GM12878 (cell line): ENCODE data around the gene P2RX7. TPM values are rescaled to one million over a fixed set of nuclear protein-coding genes. Genes with fewer than 3 reads are reported as not detected.

ENCODE experiments used
- ATAC-seq: fragments of 200-7000 bp; cut with Tn5 transposase; 3 replicates; pipeline ENCODE4 v1.9.1; 2020; ENCODE audit warnings: mild to moderate bottlenecking, moderate library complexity
- BruUV-seq: library from RNA; stranded (reverse); fragments of 400-500 nt; replicated peaks from 2 replicates; lab custom pipeline; 2021; lab: Mats Ljungman, UMichigan
- CTCF ChIA-PET: fragments of 300-600 bp; sonication (Branson Sonifier 250); formaldehyde crosslinking; extraction: SDS; loops from one replicate; lab custom pipeline; 2021; ENCODE audit warnings: inconsistent platforms; lab: Yijun Ruan, JAX
- POLR2A ChIA-PET: fragments of 350-600 bp; formaldehyde crosslinking; extraction: SDS; loops from one replicate; lab custom pipeline; 2021; ENCODE audit warnings: inconsistent platforms; lab: Charles Lee
- RAD21 ChIA-PET: fragments of 300-600 bp; sonication (Branson Sonifier 250); formaldehyde crosslinking; loops from one replicate; lab custom pipeline; 2023; ENCODE audit warnings: antibody characterized with exemption; ENCODE audit not compliant: unreplicated experiment; lab: Charles Lee
- SMC1A ChIA-PET: fragments of 300-600 bp; sonication (Branson Sonifier 250); formaldehyde crosslinking; loops from one replicate; lab custom pipeline; 2023; ENCODE audit not compliant: unreplicated experiment, uncharacterized antibody; lab: Charles Lee
- DNase-seq: peaks from one replicate; pipeline ENCODE4 v3.0.0-alpha.2; 2011; ENCODE audit warnings: low read depth, low spot score
- FAIRE-seq: peaks from 3 replicates; lab custom pipeline; 2011; peaks lifted over from hg19 to GRCh38; lab: Jason Lieb, UNC
- H2AFZ ChIP-seq: 2 replicates; pipeline ENCODE4 v1.6.0; 2011; ENCODE audit warnings: low read depth, low read length, control low read depth; ENCODE audit not compliant: control insufficient read depth
- H3K27ac ChIP-seq: 2 replicates; pipeline ENCODE4 v1.5.1; 2011; ENCODE audit warnings: control low read depth; ENCODE audit not compliant: control insufficient read depth, insufficient read depth
- H3K27me3 ChIP-seq, 2 experiments: replicated peaks in 1 of 2; 2 replicates each; pipeline versions ENCODE4 v1.6.0 to v1.6.1; 2011; ENCODE audit warnings: low read length in 1 of 2; ENCODE audit not compliant: control insufficient read depth in 2 of 2, insufficient read depth in 2 of 2
- H3K36me3 ChIP-seq, 2 experiments: 2 replicates each; pipeline ENCODE4 v1.5.1; 2011; ENCODE audit warnings: low read length in 1 of 2; ENCODE audit not compliant: control insufficient read depth in 2 of 2, insufficient read depth in 2 of 2
- H3K4me1 ChIP-seq: 2 replicates; pipeline ENCODE4 v1.6.1; 2011; ENCODE audit warnings: mild to moderate bottlenecking, low read length, moderate library complexity, mixed read lengths; ENCODE audit not compliant: control insufficient read depth, insufficient read depth
- H3K4me2 ChIP-seq: 2 replicates; pipeline ENCODE4 v1.6.0; 2011; ENCODE audit warnings: control low read depth; ENCODE audit not compliant: control insufficient read depth, insufficient read depth
- H3K4me3 ChIP-seq: fragments of 200-600 bp; sonication (generic); 2 replicates; pipeline ENCODE4 v1.5.1; 2016
- H3K79me2 ChIP-seq: 2 replicates; pipeline ENCODE4 v1.6.0; 2011; ENCODE audit warnings: low read length; ENCODE audit not compliant: control insufficient read depth, insufficient read depth
- H3K9ac ChIP-seq: 2 replicates; pipeline ENCODE4 v1.8.0; 2011; ENCODE audit warnings: low read length, control low read depth, mixed read lengths; ENCODE audit not compliant: control insufficient read depth, insufficient read depth
- H3K9me3 ChIP-seq: replicated peaks from 3 replicates; pipeline ENCODE4 v1.5.1; 2011; ENCODE audit warnings: mild to moderate bottlenecking, low read length; ENCODE audit not compliant: control insufficient read depth, insufficient read depth
- H4K20me1 ChIP-seq: 2 replicates; pipeline ENCODE4 v1.6.0; 2011; ENCODE audit not compliant: control insufficient read depth, insufficient read depth
- IKZF1 ChIP-seq: fragments of 450-650 bp; conservative IDR thresholded peaks from 2 replicates; pipeline ENCODE4 v1.6.1; 2017; ENCODE audit warnings: antibody characterized with exemption, mild to moderate bottlenecking
- IRF4 ChIP-seq: IDR thresholded peaks from 2 replicates; pipeline ENCODE4 v1.6.1; 2011; ENCODE audit warnings: low read depth, low read length
- WGBS: methylation state at CpG from one replicate; pipeline ENCODE4 v1.1.6; 2016; ENCODE audit warnings: low lambda C conversion rate; ENCODE audit not compliant: insufficient replicate concordance, insufficient coverage; ENCODE audit errors: missing lambda C conversion rate; 5-methylcytosine and 5-hydroxymethylcytosine counted together
- in situ Hi-C: fragments of 300-500 bp; cut with MboI; formaldehyde crosslinking; loops from 9 replicates; pipeline ENCODE4 v1.14.3; 2018; ENCODE audit warnings: mixed read lengths
- intact Hi-C: fragments of 100-400 bp; cut with micrococcal nuclease; formaldehyde crosslinking; loops from one replicate; pipeline ENCODE4 v1.14.2; 2022; ENCODE audit not compliant: unreplicated experiment
- polyA plus RNA-seq, 11 experiments: library from polyadenylated mRNA; depleted of rRNA in 4 of 11; unstranded in 6 of 11; stranded (reverse) in 5 of 11; fragments of >200 nt; fragmentation: Nextera tagmentation in 4 of 11; fragmentation: Illumina TruSeq in 1 of 11; extraction: Ambion mirVana in 4 of 11; extraction: Trizol in 1 of 11; gene quantifications; 1 replicate in 1 of 11; 2 replicates in 10 of 11; pipeline versions ENCODE4 v1.2.1 to v1.2.3, GENCODE V29; 2011 to 2016; ENCODE audit warnings: inconsistent platforms in 2 of 11, missing spikeins in 2 of 11, low read depth in 1 of 11
- total RNA-seq, 4 experiments: library from RNA; depleted of rRNA in 3 of 4; stranded (reverse); fragments of >200 nt in 3 of 4; fragmentation: Illumina TruSeq in 1 of 4; extraction: Trizol in 1 of 4; gene quantifications; 2 replicates each; pipeline versions ENCODE4 v1.2.1 to v1.2.3, GENCODE V29; 2013 to 2021
- TF ChIP-seq, protein P1 (sequence below): fragments of 450-650 bp; IDR thresholded peaks from 2 replicates; pipeline ENCODE4 v1.6.1; 2016; ENCODE audit warnings: mild to moderate bottlenecking, moderate library complexity, borderline replicate concordance

Gene P2RX7
- total and polyA plus RNA-seq, 10 of the 15 experiments (the other 5 are each of a cell fraction or from before 2014, with no cell fraction given), result 0.74 to 2.6 (median 1.5) TPM

DNA sequence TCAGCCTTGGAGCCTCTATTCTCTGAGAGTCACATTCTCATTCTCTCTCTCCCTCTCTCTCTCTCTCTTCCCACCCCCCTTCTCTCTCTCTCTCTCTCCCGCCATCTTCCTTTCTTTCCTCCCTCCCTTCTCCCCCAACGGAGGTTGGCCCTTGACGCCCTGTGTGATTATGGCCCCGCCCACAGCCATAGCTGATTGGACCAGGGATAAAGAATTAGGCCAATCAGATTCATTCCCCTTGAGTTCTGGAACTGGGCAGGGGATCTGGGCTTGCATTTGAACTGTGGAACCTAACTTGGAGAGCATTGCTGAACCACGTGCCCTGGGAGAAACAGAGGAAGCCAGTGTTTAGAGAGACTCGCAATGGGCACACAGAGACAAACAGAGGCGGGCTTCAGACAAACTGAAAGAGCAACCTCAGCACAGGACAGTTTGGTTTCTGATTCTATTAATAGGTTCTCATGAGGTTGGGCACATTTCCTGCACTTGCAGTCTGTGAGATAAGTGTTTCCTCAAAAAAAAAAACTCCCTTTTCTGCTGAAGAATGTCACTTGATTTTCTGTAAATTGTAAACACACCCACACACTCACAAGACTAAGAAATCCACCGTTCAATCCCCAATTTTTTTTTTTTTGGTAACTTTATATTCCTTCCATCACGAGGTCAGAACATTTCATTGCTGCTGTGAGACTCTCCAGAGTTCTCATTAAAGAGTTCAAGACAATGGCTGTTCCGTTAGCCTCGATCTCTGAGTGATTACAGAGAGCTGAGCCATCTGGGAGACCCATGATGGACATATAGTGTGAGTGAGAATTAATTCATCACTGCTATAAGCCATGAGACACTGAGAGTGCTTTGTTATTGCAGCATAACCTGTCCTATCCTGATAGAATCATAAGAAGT, 3.5 kb upstream of the P2RX7 start (continued):
- peak; percentile 58; the same call in 1 of the 2 replicates for TF ChIP-seq IKZF1

DNA sequence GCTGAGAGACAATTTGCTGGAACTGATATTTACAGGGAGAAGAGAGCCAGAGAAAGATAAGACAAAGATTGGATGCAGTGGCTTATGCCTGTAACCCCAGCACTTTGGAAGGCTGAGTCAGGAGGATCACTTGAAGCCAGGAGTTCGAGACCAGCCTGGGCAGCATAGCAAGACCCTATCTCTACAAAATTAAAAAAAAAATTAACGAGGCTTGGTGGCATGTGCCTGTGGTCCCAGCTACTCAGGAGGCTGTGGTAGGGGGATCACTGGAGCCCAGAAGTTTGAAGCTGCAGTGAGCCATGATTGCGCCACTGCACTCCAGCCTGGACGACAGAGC, 2.9 kb upstream of the P2RX7 start:
- no peak for ATAC-seq
- H3K9ac ChIP-seq, result peak overlapping the region; percentile 53; the same call in 1 of the 2 replicates
- peak overlapping the region; percentile 86 for H3K27ac ChIP-seq
- ChIA-PET CTCF (interaction anchor here (0.6 to 0.7 kb wide), 2 partner anchors 84 to 100 kb away, joined by 3 read pairs; no protein-coding TSS in a partner anchor), SMC1A (interaction anchor here (0.5 to 1.1 kb wide), 3 partner anchors 20 to 290 kb away, joined by 3 read pairs; no protein-coding TSS in a partner anchor), RAD21 (no interaction called here), POLR2A (interaction anchor here (0.9 kb wide), 1 partner anchor 68 kb away, joined by 3 read pairs; no protein-coding TSS in a partner anchor)
- peak overlapping the region; percentile 72 for H2AFZ ChIP-seq
- no peaks in the 10 kb centered on the region for H3K27me3 ChIP-seq
- no TSS peak for BruUV-seq
- no peak for FAIRE-seq
- TF ChIP-seq IRF4, result no peak
- TF ChIP-seq, protein P1, sequence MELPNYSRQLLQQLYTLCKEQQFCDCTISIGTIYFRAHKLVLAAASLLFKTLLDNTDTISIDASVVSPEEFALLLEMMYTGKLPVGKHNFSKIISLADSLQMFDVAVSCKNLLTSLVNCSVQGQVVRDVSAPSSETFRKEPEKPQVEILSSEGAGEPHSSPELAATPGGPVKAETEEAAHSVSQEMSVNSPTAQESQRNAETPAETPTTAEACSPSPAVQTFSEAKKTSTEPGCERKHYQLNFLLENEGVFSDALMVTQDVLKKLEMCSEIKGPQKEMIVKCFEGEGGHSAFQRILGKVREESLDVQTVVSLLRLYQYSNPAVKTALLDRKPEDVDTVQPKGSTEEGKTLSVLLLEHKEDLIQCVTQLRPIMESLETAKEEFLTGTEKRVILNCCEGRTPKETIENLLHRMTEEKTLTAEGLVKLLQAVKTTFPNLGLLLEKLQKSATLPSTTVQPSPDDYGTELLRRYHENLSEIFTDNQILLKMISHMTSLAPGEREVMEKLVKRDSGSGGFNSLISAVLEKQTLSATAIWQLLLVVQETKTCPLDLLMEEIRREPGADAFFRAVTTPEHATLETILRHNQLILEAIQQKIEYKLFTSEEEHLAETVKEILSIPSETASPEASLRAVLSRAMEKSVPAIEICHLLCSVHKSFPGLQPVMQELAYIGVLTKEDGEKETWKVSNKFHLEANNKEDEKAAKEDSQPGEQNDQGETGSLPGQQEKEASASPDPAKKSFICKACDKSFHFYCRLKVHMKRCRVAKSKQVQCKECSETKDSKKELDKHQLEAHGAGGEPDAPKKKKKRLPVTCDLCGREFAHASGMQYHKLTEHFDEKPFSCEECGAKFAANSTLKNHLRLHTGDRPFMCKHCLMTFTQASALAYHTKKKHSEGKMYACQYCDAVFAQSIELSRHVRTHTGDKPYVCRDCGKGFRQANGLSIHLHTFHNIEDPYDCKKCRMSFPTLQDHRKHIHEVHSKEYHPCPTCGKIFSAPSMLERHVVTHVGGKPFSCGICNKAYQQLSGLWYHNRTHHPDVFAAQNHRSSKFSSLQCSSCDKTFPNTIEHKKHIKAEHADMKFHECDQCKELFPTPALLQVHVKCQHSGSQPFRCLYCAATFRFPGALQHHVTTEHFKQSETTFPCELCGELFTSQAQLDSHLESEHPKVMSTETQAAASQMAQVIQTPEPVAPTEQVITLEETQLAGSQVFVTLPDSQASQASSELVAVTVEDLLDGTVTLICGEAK, result peak; percentile 33; the same call in 1 of the 2 replicates
- no peak for DNase-seq
- no peaks in the 10 kb centered on the region for H4K20me1 ChIP-seq
- intact Hi-C loops, result loop anchor here (5.0 kb wide), 2 partner anchors 83 to 98 kb away; partner anchors contain the start of gene P2RX4
- H3K79me2 ChIP-seq, result no peaks in the 10 kb centered on the region
- peak overlapping the region; percentile 43 for H3K4me2 ChIP-seq
- peak overlapping the region; percentile 50 for H3K4me3 ChIP-seq
- no peaks in the 10 kb centered on the region for H3K9me3 ChIP-seq
- peaks cover 28% of the 10 kb centered on the region for H3K4me1 ChIP-seq
- WGBS, result 91% methylated on average over 4 of the region's 4 CpGs
- in situ Hi-C loops, result no loop called here
- no peaks in the 10 kb centered on the region for H3K36me3 ChIP-seq
